Ishikawa (cell line): Measurements from ENCODE around the gene LRRC28.

Experiments
- CEBPB ChIP-seq: IDR thresholded peaks from 2 replicates; pipeline ENCODE4 v1.6.1; 2012
- CREB1 ChIP-seq: IDR thresholded peaks from 2 replicates; pipeline ENCODE4 v1.6.1; 2012; ENCODE audit warnings: low read depth
- EGR1 ChIP-seq: IDR thresholded peaks from 2 replicates; pipeline ENCODE4 v1.6.1; 2012
- EP300 ChIP-seq: IDR thresholded peaks from 2 replicates; pipeline ENCODE4 v1.6.1; 2012; ENCODE audit warnings: borderline replicate concordance
- FOXM1 ChIP-seq: IDR thresholded peaks from 2 replicates; pipeline ENCODE4 v1.6.1; 2012; ENCODE audit warnings: low read depth, borderline replicate concordance
- MAX ChIP-seq: IDR thresholded peaks from 2 replicates; pipeline ENCODE4 v1.6.1; 2012
- NFIC ChIP-seq: IDR thresholded peaks from 2 replicates; pipeline ENCODE4 v1.6.1; 2012
- RAD21 ChIP-seq: IDR thresholded peaks from 2 replicates; pipeline ENCODE4 v1.6.1; 2012; ENCODE audit warnings: low read depth
- REST ChIP-seq: IDR thresholded peaks from 2 replicates; pipeline ENCODE4 v1.6.1; 2012; ENCODE audit warnings: low read depth, mild to moderate bottlenecking
- TAF1 ChIP-seq: IDR thresholded peaks from 2 replicates; pipeline ENCODE4 v1.6.1; 2012; ENCODE audit warnings: low read depth, mild to moderate bottlenecking
- TCF12 ChIP-seq: IDR thresholded peaks from 2 replicates; pipeline ENCODE4 v1.6.1; 2012; ENCODE audit warnings: low read depth
- TEAD4 ChIP-seq: IDR thresholded peaks from 2 replicates; pipeline ENCODE4 v1.6.1; 2012
- USF1 ChIP-seq: IDR thresholded peaks from 2 replicates; pipeline ENCODE4 v1.6.1; 2012
- YY1 ChIP-seq: IDR thresholded peaks from 2 replicates; pipeline ENCODE4 v1.6.1; 2012; ENCODE audit warnings: low read depth
- ZBTB7A ChIP-seq: IDR thresholded peaks from 2 replicates; pipeline ENCODE4 v1.6.1; 2012; ENCODE audit warnings: low read depth

LRRC28 gene

GRCh38 chr15:99439524-99439835, 188.2 kb downstream of the LRRC28 start:
- TF ChIP-seq TCF12 (no peak), REST (no peak), EGR1 (0 out of 2 replicates have a peak, but pooled peaks have one; percentile 2)

GRCh38 chr15:99440029-99440428, 188.7 kb downstream of the LRRC28 start:
- TF ChIP-seq TEAD4 (no peak), USF1 (no peak), RAD21 (no peak), EP300 (no peak), ZBTB7A (no peak), EGR1 (no peak), CREB1 (no peak), MAX (no peak), TCF12 (no peak), YY1 (no peak), REST (no peak), FOXM1 (no peak), NFIC (no peak), TAF1 (no peak), CEBPB (no peak)
